GM18858 (cell line): ENCODE measurements around the gene INTS4.
"Not testable (repeated sequence)": the region's sequence is repeated elsewhere in the genome, so short reads cannot be mapped to it uniquely, and the experiment has no call there.

Experiments used
- ATAC-seq: cut with Tn5 transposase; IDR thresholded peaks from one replicate; pipeline ENCODE4 v1.9.1; 2021; ENCODE audit not compliant: unreplicated experiment

Gene INTS4

DNA sequence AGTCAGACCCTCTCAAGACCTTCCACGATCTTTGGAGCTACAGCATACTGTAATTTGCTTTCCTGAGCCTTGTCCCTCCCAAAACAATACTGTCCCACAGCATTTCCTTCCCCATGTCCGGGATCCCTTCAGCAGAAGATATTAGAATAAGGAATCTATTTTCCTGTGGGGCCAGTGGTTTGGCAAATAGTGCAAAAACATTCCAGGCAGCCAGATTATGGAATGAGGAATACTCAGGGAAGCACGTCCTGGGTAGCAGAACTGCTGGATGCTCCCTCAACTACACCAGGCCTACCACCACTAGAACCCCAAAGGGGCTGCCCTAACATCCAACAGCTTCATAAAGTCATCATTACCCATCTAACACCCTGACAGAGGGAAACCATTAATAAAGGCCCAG lies 112.1 kb downstream of the INTS4 start:
- no peak for ATAC-seq

DNA sequence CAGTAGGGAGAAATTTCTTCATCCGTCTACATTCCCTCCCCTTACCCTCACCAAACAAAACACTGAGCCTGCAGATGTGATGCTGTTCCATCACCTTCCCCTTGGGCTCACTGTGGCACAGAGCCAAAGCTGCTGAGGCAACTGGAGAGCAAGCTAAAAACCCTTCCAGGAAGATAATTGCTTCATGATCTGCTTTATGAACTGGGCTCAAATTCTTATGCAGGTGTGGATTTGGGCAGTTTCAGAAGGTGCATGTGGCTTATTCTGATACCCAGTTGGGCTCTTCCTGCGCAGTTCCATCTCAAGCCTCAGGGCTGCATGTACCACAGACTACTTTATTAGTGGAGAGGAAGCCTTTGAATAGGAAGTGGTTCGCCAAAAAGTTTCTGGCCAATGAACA lies 115.2 kb downstream of the INTS4 start:
- ATAC-seq = no peak

DNA sequence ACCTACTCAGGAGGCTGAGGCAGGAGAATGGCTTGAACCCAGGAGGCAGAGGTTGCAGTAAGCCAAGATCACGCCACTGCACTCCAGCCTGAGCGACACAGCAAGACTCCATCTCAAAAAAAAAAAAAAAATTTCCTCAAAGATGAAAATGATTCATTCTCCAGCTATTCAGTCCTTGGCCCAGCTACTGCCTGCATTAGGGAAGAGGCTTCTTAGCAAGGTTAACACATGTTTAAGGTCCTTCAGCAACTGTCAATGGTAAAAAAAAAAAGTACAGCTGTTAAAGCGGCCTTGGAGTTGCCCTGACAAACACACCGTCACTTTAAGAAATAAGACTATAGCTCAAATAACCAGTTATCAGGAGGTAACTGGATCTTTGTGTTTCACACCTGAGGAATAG lies 116.2 kb downstream of the INTS4 start:
- not testable (repeated sequence) for ATAC-seq

DNA sequence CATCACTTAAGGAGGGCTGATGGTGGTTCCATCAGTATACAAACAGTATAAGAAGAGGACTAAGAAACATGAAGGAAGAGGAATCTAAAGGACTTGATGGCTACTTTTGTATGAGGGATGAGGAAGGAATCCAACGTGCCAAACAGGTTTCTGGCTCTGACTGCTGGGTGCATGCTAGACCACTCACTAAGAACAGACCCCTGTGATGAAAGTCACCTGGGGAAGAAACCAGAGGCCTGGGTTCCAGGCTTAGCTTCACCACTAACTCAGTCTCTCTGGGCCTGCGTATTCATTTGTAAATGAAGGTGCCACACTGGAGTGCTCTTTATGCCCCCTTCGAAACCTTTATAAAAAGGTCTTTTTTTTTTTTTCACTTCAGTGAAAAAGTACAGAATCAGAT lies 118.4 kb downstream of the INTS4 start:
- no peak for ATAC-seq

DNA sequence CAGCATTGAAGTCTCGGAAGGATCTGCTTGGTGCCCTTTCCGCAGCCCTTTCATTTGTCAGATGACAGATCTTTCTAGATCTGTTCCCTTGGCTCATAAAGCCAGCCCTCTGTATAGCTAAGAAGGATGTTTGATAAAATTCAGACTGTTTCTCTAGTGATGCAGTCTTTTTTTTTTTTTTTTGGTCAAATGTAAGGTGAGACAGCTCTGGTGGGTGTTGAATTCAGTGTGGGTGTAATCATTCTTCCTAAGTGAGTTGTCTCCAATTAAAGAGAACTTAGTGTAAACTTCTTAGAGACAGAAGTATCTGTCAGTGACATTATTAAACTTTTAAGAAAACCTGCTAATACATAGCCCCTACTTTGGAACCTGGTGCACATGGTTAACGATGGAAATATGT lies 120.3 kb downstream of the INTS4 start:
- no peak for ATAC-seq

DNA sequence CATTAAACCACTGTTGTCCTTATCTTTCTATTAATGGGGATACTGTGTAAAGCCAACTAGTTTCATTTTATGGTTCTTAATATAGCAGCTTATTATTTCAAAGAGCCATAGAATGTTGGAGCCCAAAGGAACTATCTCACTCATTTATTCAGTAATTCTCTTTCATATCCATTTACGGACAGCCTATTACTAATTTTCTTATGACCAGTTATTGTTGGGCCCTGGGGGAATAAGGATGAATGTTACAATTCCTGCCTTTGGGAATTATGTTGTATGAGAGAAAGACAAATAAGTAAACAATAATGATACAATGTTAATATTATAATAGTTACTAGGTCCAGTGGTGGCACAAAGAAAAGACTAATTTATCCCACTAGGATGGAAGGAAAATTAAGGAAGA lies 121.1 kb downstream of the INTS4 start:
- ATAC-seq = no peak

DNA sequence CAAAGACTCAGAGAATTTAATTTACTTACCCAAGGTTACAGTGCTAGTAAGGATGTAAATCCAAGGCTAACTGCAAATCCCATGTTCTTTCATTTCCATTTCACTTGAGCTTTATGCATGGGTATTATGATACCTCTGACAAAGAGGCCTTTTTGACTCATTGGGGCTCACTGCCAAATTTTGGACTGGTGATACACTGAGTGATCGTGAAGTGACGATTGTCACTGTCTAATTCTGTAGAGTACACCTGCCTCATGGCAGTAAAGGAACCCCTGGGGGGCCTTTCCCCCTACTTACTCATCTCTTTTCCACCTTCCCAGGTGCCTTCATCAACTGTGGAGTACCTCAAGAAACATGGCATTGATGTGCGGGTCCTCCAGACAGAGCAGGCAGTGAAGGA lies 122.6 kb downstream of the INTS4 start:
- ATAC-seq = no peak

DNA sequence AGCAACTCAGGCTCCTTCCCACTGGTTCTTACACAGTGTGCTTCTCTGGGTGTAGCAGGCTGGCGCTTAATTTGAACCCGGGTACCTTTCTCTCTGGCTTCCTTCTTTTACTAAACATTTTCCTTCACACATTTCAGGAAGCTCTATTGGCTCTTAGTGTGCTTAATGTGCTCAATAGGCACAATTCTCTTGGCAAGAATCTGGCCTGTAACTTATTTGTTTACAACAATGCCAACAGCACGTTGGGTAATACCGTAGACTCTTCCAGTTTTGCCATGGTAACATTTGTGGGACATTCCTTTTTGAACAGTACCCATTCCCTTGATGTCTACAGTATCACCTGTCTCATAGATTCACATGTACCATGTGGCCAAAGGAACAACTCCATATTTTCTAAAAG lies 125.7 kb downstream of the INTS4 start:
- no peak for ATAC-seq

DNA sequence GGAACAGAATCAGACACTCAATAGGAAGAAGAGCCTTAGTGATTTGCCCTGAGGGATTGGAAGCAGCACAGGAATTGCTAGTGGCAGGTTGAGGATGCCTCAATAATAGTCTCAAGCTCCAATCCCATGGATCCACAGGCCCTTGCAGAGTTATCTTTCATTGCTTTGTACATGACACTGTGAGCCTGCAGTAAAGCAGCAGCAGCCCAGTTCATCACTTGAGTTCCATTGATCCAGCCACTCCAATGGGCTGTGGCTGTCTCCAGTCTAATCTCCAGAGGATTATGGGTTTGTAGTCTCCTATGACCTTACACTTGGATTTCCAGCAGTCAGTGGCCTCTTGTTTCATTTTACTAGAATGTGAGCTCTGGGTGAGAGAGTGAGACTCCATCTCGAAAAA lies 128.1 kb downstream of the INTS4 start:
- no peak for ATAC-seq

DNA sequence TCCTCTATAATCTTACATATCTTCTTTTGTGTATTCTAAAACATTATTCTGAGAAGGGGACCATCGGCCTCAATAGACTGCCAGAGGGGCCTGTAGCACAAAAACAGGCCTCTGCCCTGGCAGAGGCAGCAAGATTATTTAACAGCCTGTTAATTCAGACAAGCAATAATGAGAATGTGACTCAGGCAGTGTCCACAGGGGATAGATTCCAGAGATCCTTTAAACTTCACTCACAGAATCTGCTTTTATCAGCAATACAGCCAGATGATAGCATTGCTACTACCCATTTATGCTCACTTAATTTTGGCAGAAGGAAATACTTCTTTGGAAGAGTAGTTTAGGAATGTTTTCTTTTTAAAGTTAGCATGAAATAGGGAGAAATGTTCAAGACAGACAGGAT lies 128.7 kb downstream of the INTS4 start:
- ATAC-seq = no peak

DNA sequence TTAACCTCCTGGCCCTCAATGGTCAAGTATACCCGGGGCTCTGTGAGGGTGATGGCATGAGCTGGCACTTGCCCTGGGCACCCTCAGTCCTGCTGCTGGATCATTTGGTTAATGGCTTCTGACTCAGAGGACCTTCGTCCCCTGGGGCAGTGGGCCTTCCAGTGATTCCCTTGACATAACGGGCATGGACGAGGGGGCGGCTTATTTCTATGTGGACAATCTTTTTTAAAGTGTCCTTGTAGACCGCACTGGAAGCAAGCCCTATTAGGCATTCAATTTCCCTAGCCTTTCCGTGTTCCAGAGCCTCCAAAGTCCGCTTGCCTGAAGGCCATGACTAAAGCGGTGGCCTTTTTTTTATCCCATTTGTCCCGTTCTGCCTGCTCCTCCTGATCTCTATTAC lies 133.0 kb downstream of the INTS4 start:
- ATAC-seq = not testable (repeated sequence)

DNA sequence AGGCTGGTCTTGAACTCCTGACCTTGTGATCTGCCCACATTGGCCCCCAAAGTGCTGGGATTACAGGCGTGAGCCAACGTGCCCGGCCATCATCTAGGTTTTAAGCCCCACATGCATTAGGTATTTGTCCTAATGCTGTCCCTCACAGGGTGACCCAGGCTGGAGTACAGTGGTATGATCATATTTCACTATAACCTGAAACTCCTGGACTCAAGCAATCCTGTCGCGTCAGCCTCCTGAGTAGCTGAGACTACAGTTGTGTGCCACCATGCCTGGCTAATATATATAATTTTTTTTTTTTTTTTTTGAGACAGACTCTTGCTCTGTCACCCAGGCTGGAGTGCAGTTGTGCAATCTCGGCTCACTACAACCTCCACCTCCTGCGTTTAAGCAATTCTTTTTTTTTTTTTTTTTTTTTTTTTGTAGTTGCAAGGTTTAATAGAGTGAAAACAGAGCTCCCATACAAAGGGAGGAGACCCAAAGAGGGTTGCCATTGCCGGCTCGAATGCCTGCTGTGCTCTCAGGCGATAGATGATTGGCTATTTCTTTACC lies 136.5 kb downstream of the INTS4 start:
- not testable (repeated sequence) for ATAC-seq

DNA sequence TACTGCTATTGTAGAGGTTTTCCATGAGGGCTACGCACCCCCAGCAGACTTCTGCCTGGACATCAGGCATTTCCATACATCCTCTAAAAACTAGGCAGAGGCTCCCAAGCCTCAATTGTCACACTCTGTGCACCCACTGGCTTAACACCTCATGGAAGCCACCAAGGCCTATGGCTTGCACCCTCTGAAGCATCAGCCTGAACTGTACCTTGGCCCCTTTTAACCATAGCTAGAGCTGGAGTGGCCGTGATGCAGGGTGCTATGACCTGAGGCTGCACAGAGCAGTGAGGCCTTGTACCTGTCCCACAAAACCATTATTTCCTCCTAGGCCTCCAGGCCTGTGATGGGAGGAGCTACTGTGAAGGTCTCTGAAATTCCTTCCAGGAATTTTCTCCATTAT lies 139.6 kb downstream of the INTS4 start:
- no peak for ATAC-seq

DNA sequence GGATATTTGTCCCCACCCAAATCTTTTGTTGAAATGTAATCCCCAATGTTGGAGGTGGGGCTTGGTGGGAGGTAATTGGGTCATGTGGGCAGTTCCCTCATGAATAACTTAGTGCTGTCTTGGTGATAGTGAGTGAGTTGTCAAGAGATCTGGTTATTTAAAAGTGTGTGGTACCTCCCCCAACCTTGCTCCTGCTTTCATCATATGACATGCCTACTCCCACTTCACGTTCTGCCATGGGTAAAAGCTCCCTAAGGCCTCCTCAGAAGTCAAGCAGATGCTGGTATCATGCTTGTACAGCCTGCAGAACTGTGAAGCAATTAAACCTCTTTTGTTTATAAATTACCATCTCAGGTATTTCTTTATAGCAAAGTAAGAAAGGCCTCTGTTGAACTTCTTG lies 143.0 kb downstream of the INTS4 start:
- ATAC-seq = no peak

DNA sequence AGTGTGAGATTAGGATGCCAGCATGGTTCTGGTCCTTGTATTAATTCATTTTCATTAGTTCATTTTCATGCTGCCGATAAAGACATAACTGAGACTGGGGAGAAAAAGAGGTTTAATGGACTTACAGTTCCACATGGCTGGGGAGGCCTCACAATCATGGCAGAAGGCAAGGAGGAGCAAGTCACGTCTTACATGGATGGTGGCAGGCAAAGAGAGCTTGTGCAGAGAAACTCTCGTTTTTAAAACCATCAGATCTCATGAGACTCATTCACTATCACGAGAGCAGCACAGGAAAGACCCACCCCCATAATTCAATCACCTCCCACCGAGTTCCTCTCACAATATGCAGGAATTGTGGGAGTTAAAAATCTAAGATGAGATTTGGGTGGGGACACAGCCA lies 150.8 kb downstream of the INTS4 start:
- not testable (repeated sequence) for ATAC-seq

DNA sequence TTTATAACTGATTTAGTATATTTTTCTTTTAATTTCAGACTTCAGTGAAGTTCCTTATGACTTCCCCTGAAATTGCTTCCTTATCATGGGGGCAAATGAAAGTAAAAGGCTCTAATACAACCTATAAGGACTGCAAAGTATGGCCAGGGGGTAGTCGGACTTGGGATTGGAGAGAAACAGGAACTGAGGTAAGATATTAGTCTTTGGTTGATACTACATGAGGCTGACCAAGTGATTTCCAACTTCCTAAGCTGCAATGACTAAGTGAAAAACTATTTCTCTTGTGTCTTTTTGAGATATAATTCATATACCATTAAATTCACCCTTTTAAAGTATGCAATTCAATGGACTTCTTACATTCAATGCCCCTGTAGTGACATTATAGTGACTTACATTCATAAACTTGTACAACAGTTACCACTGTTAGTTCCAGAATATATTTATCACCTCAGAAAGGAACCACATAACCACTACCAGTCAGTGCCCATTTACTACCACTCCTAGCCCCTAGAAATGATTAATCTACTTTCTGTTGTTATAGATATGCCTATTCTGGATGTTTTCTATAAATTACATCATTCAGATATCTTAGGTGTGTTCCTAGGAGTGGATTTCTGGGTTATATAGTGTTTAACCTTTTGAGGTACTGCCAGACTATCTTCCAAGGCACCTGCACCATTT lies 151.9 kb downstream of the INTS4 start:
- no peak for ATAC-seq

DNA sequence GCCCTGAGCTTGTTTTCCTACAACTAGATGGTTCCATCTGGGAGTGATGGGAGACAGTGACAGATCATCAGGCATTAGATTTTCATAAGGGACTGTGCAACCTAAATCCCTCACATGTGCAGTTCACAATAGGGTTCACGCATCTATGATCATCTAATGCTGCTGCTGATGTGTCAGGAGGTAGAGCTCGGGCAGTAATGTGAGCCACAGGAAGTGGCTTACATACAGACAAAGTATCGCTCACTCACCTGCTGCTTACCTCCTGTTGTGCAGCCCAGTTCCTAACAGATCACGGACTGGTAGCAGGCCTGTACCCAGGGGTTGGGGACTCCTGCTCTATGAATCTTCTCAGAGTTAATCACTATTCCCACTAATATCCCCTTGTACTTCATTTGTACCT lies 161.2 kb downstream of the INTS4 start:
- no peak for ATAC-seq

DNA sequence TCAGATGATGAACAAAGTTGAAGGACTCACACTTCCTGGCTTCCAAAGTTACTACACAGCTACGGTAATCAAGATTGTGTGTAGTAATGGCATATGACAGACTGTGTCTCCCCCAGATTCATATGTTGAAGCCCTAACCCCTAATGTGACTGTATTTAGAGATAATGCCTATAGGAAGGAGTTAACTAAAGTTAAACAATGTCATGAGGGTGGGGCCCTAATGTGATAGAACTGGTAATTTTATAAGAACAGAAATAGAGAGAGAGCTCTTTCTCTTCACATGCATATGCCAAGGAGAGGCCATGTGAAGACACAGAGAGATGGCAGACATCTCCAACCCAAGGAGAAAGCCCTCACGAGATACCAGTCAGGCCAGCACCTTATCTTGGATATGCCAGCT lies 165.5 kb downstream of the INTS4 start:
- no peak for ATAC-seq
